ENCODE measurements around the gene ADCY7. TPM values are rescaled to one million over a fixed set of nuclear protein-coding genes. Genes with fewer than 3 reads are reported as not detected.
A peak's percentile ranks its signal among the peaks of the same experiment; 100 is the strongest.

Gene ADCY7
- total RNA-seq, 1 donor from 2014 or later, result 39.4 TPM

- DNase-seq (ENCODE audit: low spot score) (peak; percentile 49), ATAC-seq (no peak)
- intact Hi-C loops (cut with DNase I), result no loop called here
Observed at GRCh38 chr16:50303605-50304466, 37.5 kb downstream of the ADCY7 start.

GRCh38 chr16:50304467-50305440 is 38.4 kb downstream of the ADCY7 start:
- no peak for ATAC-seq
- intact Hi-C loops (cut with DNase I), result no loop called here
- DNase-seq (ENCODE audit: low spot score), result peak; percentile 47

GRCh38 chr16:50305441-50306061 is 39.2 kb downstream of the ADCY7 start:
- intact Hi-C loops (cut with DNase I), result no loop called here
- ATAC-seq, result no peak
- peak; percentile 53 for DNase-seq (ENCODE audit: low spot score)

GRCh38 chr16:50306287-50306686 is 39.9 kb downstream of the ADCY7 start:
- ATAC-seq (no peak), DNase-seq (ENCODE audit: low spot score) (no peak)
- intact Hi-C loops (cut with DNase I), result no loop called here

- ATAC-seq (no peak), DNase-seq (ENCODE audit: low spot score) (no peak)
- intact Hi-C loops (cut with DNase I), result no loop called here
Observed at GRCh38 chr16:50308237-50308965, 42.0 kb downstream of the ADCY7 start.

GRCh38 chr16:50309156-50309526 is 42.8 kb downstream of the ADCY7 start:
- DNase-seq (ENCODE audit: low spot score), result no peak
- intact Hi-C loops (cut with DNase I), result no loop called here
- ATAC-seq, result no peak

- ATAC-seq (peak; percentile 9), DNase-seq (ENCODE audit: low spot score) (no peak)
- intact Hi-C loops (cut with DNase I), result no loop called here
Observed at GRCh38 chr16:50309527-50310307, 43.4 kb downstream of the ADCY7 start.

- no peak for ATAC-seq
- no peak for DNase-seq (ENCODE audit: low spot score)
- intact Hi-C loops (cut with DNase I), result no loop called here
Observed at GRCh38 chr16:50310308-50311133, 44.2 kb downstream of the ADCY7 start.

GRCh38 chr16:50311134-50311528 is 44.8 kb downstream of the ADCY7 start:
- ATAC-seq (no peak), DNase-seq (ENCODE audit: low spot score) (no peak)
- intact Hi-C loops (cut with DNase I), result no loop called here

GRCh38 chr16:50311891-50312501 is 45.6 kb downstream of the ADCY7 start:
- intact Hi-C loops (cut with DNase I), result no loop called here
- no peak for ATAC-seq
- DNase-seq (ENCODE audit: low spot score), result no peak

GRCh38 chr16:50313596-50314478 is 47.5 kb downstream of the ADCY7 start:
- ATAC-seq, result peak; percentile 60
- DNase-seq (ENCODE audit: low spot score), result no peak
- intact Hi-C loops (cut with DNase I), result no loop called here

GRCh38 chr16:50314665-50315064 is 48.3 kb downstream of the ADCY7 start:
- ATAC-seq (no peak), DNase-seq (ENCODE audit: low spot score) (no peak)
- intact Hi-C loops (cut with DNase I), result no loop called here

GRCh38 chr16:50315346-50315997 is 49.1 kb downstream of the ADCY7 start:
- peak; percentile 6 for ATAC-seq
- intact Hi-C loops (cut with DNase I), result no loop called here
- DNase-seq (ENCODE audit: low spot score), result no peak

- ATAC-seq (no peak), DNase-seq (ENCODE audit: low spot score) (no peak)
- intact Hi-C loops (cut with DNase I), result no loop called here
Observed at GRCh38 chr16:50316102-50316847, 49.9 kb downstream of the ADCY7 start.
